A673 (cell line): ENCODE measurements around the gene AGPAT3. TPM values are rescaled to one million over a fixed set of nuclear protein-coding genes. Genes with fewer than 3 reads are reported as not detected.

Source experiments
- BruUV-seq: library from RNA; stranded (reverse); fragments of 400-500 nt; replicated peaks from 2 replicates; lab custom pipeline; 2021; lab: Mats Ljungman, UMichigan
- CTCF ChIA-PET: fragments of 300-600 bp; sonication (Branson Sonifier 250); formaldehyde crosslinking; loops from one replicate; lab custom pipeline; 2022; ENCODE audit warnings: antibody characterized with exemption; lab: Charles Lee
- POLR2A ChIA-PET: fragments of 300-600 bp; sonication (Branson Sonifier 250); formaldehyde crosslinking; loops from one replicate; lab custom pipeline; 2022; ENCODE audit warnings: antibody characterized with exemption; ENCODE audit not compliant: low non-redundant PET; lab: Charles Lee
- DNase-seq: peaks from one replicate; pipeline ENCODE4 v3.0.0-alpha.2; 2015; ENCODE audit warnings: low spot score
- H3K27ac ChIP-seq: fragments of 200-600 bp; sonication (generic); 2 replicates; pipeline ENCODE4 v1.5.1; 2016; ENCODE audit warnings: mixed run types, low read depth, mild to moderate bottlenecking, mixed read lengths, antibody characterized with exemption, low read length; ENCODE audit not compliant: poor library complexity, severe bottlenecking
- H3K27me3 ChIP-seq: fragments of 200-600 bp; sonication (generic); replicated peaks from 2 replicates; pipeline ENCODE4 v1.6.1; 2017; ENCODE audit warnings: mixed run types, low read depth, mild to moderate bottlenecking, mixed read lengths, antibody characterized with exemption, low read length; ENCODE audit not compliant: insufficient read depth, poor library complexity
- H3K36me3 ChIP-seq: fragments of 200-600 bp; sonication (generic); 2 replicates; pipeline ENCODE4 v1.6.1; 2016; ENCODE audit warnings: mixed run types, mild to moderate bottlenecking, mixed read lengths, antibody characterized with exemption, low read length; ENCODE audit not compliant: insufficient read depth, poor library complexity, severe bottlenecking
- H3K4me1 ChIP-seq: fragments of 200-600 bp; sonication (generic); 2 replicates; pipeline ENCODE4 v1.6.1; 2017; ENCODE audit warnings: mixed run types, mild to moderate bottlenecking, mixed read lengths, antibody characterized with exemption, low read length; ENCODE audit not compliant: insufficient read depth, poor library complexity, severe bottlenecking
- H3K4me3 ChIP-seq: fragments of 200-600 bp; sonication (generic); 2 replicates; pipeline ENCODE4 v1.5.1; 2016; ENCODE audit warnings: low read depth, mixed run types, mild to moderate bottlenecking, mixed read lengths, low read length; ENCODE audit not compliant: poor library complexity, severe bottlenecking
- H3K9me3 ChIP-seq: fragments of 200-600 bp; sonication (generic); 2 replicates; pipeline ENCODE4 v1.6.1; 2016; ENCODE audit warnings: mixed run types, low read depth, mild to moderate bottlenecking, mixed read lengths, antibody characterized with exemption, low read length; ENCODE audit not compliant: poor library complexity, severe bottlenecking
- CTCF ChIP-seq: fragments of 300-800, 200-600 bp; sonication (generic); conservative IDR thresholded peaks from 2 replicates; pipeline ENCODE4 v1.5.1; 2017; ENCODE audit warnings: low read depth, mild to moderate bottlenecking, antibody characterized with exemption, low read length, moderate library complexity, mixed read lengths
- EZH2 ChIP-seq: fragments of 200-600 bp; sonication (generic); IDR thresholded peaks from 2 replicates; pipeline ENCODE4 v1.6.1; 2017; ENCODE audit warnings: borderline replicate concordance, low read depth, mild to moderate bottlenecking, mixed read lengths, antibody characterized with exemption, low read length; ENCODE audit not compliant: poor library complexity, severe bottlenecking
- intact Hi-C: fragments of 100-400 bp; cut with micrococcal nuclease; formaldehyde crosslinking; loops from one replicate; pipeline ENCODE4 v1.10.0; 2022; ENCODE audit not compliant: unreplicated experiment
- total RNA-seq: library from RNA; stranded (reverse); gene quantifications from 2 replicates; pipeline ENCODE4 v1.2.3, GENCODE V29; 2021

AGPAT3 gene
- total RNA-seq, 1 experiment from 2014 or later: 69.6 TPM

- ChIA-PET CTCF (no interaction called here), POLR2A (no interaction called here)
- BruUV-seq: no TSS peak
- intact Hi-C loops: no loop called here
- DNase-seq: no peak
- Histone ChIP-seq H3K27me3 (no peaks in the 10 kb centered on the region), H3K36me3 (peaks cover under 1% of the 10 kb centered on the region), H3K27ac (no peak overlapping the region), H3K9me3 (no peaks in the 10 kb centered on the region), H3K4me3 (no peak overlapping the region), H3K4me1 (no peaks in the 10 kb centered on the region)
- TF ChIP-seq CTCF (no peak), EZH2 (no peak)
Measured at GRCh38 chr21:43987509-43987908, 122.5 kb downstream of the AGPAT3 start.

- TF ChIP-seq EZH2 (no peak), CTCF (no peak)
- Histone ChIP-seq H3K4me1 (no peaks in the 10 kb centered on the region), H3K27me3 (no peaks in the 10 kb centered on the region), H3K9me3 (no peaks in the 10 kb centered on the region), H3K4me3 (no peak overlapping the region), H3K36me3 (no peaks in the 10 kb centered on the region), H3K27ac (no peak overlapping the region)
- DNase-seq: no peak
- no TSS peak for BruUV-seq
- intact Hi-C loops: no loop called here
- POLR2A ChIA-PET: no interaction called here
- CTCF ChIA-PET: no interaction called here
Measured at GRCh38 chr21:43988016-43988415, 123.0 kb downstream of the AGPAT3 start.

- Histone ChIP-seq H3K4me3 (no peak overlapping the region), H3K27ac (no peak overlapping the region), H3K36me3 (no peaks in the 10 kb centered on the region), H3K9me3 (no peaks in the 10 kb centered on the region), H3K27me3 (no peaks in the 10 kb centered on the region), H3K4me1 (no peaks in the 10 kb centered on the region)
- no peak for TF ChIP-seq EZH2
- no peak for DNase-seq
- CTCF ChIA-PET: no interaction called here
- intact Hi-C loops: no loop called here
- BruUV-seq: no TSS peak
- POLR2A ChIA-PET: no interaction called here
Measured at GRCh38 chr21:43988506-43989230, 123.6 kb downstream of the AGPAT3 start.

DNA sequence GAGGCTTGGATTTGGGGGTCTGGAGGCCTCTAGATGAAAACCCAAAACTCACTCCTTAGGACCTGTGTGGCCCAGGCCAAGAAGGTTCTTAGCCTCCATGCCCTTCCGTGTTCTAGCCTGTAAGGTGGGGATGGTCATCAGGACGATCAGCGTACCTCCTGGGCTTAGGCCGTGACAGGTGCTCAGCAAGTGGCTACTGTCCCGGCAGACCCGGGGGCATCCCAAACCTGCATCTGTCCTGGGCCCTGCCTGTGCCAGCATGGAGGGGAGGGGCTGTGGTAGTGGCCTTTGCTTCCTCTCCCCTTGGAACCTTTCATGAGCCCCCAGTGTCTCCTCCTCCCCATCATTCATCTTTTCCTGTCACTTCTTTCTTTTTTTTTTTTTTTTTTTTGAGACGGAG lies 124.4 kb downstream of the AGPAT3 start:
- no peak overlapping the region for H3K4me3 ChIP-seq
- TF ChIP-seq EZH2 (no peak), CTCF (no peak)
- intact Hi-C loops: no loop called here
- BruUV-seq: no TSS peak
- H3K27me3 ChIP-seq: no peaks in the 10 kb centered on the region
- no peak overlapping the region for H3K27ac ChIP-seq
- no peaks in the 10 kb centered on the region for H3K9me3 ChIP-seq
- H3K4me1 ChIP-seq: no peaks in the 10 kb centered on the region
- no peak for DNase-seq
- H3K36me3 ChIP-seq: no peaks in the 10 kb centered on the region
- ChIA-PET POLR2A (no interaction called here), CTCF (no interaction called here)
